Progenitor cell of endocrine pancreas (in vitro differentiated cells): ENCODE results near the gene SEMG2. TPM values are rescaled to one million over a fixed set of nuclear protein-coding genes. Genes with fewer than 3 reads are reported as not detected.

Experiments used
- DNase-seq: peaks from one replicate; pipeline ENCODE4 v3.0.0; 2021; ENCODE audit warnings: low spot score; ENCODE audit not compliant: unreplicated experiment
- H3K27ac Mint-ChIP-seq: 2 replicates; pipeline ENCODE4 v1.8.0; 2021; ENCODE audit warnings: mild to moderate bottlenecking, moderate library complexity, mixed read lengths
- H3K27me3 Mint-ChIP-seq: 2 replicates; pipeline ENCODE4 v1.8.0; 2021; ENCODE audit warnings: mixed read lengths
- H3K36me3 Mint-ChIP-seq: 2 replicates; pipeline ENCODE4 v1.8.0; 2022; ENCODE audit warnings: mixed read lengths; ENCODE audit not compliant: insufficient read depth
- H3K4me1 Mint-ChIP-seq: 2 replicates; pipeline ENCODE4 v1.8.0; 2021; ENCODE audit warnings: low read depth, mixed read lengths
- H3K4me3 Mint-ChIP-seq: 2 replicates; pipeline ENCODE4 v1.8.0; 2021; ENCODE audit warnings: low read depth, mild to moderate bottlenecking, moderate library complexity, mixed read lengths
- H3K9me3 Mint-ChIP-seq: 2 replicates; pipeline ENCODE4 v1.8.0; 2021; ENCODE audit warnings: low read depth, mixed read lengths
- long read RNA-seq: library from polyadenylated mRNA; unstranded; transcript quantifications from one replicate; pipeline ENCODE4 v2.0.0, GENCODE V29; 2020
- total RNA-seq: library from RNA; stranded (reverse); gene quantifications from 2 replicates; pipeline ENCODE4 v1.2.1, GENCODE V29; 2021
- TF ChIP-seq, protein P1 (sequence below): fragments of 200-600 bp; sonication (generic); IDR thresholded peaks from one replicate; pipeline ENCODE4 v1.5.0; 2021; ENCODE audit warnings: antibody characterized with exemption, mild to moderate bottlenecking; ENCODE audit not compliant: unreplicated experiment

The SEMG2 gene, protein sequence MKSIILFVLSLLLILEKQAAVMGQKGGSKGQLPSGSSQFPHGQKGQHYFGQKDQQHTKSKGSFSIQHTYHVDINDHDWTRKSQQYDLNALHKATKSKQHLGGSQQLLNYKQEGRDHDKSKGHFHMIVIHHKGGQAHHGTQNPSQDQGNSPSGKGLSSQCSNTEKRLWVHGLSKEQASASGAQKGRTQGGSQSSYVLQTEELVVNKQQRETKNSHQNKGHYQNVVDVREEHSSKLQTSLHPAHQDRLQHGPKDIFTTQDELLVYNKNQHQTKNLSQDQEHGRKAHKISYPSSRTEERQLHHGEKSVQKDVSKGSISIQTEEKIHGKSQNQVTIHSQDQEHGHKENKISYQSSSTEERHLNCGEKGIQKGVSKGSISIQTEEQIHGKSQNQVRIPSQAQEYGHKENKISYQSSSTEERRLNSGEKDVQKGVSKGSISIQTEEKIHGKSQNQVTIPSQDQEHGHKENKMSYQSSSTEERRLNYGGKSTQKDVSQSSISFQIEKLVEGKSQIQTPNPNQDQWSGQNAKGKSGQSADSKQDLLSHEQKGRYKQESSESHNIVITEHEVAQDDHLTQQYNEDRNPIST
- not detected in 2 replicates for total RNA-seq
- long read RNA-seq = 0 reads

DNA sequence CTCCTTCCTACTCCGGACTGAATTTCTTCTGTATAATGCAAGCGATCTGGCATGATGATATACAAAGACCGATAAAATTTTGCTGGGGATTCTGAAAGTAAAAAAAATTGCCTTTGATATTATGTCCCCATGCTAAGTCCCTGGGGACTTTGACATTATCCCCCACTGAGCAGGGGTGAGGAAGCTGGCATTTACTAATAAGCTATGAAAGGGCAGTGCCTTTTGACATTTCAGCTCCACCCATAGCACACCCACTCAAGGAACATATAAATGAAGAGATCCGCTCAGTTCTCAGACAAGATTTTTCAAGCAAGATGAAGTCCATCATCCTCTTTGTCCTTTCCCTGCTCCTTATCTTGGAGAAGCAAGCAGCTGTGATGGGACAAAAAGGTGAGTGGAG, at the start of gene SEMG2:
TSS of gene SEMG2 (plus strand) at position 298 of the 400 bp plus-strand sequence. CDS start at position 315, 17 bp downstream.
- TF ChIP-seq, protein P1, sequence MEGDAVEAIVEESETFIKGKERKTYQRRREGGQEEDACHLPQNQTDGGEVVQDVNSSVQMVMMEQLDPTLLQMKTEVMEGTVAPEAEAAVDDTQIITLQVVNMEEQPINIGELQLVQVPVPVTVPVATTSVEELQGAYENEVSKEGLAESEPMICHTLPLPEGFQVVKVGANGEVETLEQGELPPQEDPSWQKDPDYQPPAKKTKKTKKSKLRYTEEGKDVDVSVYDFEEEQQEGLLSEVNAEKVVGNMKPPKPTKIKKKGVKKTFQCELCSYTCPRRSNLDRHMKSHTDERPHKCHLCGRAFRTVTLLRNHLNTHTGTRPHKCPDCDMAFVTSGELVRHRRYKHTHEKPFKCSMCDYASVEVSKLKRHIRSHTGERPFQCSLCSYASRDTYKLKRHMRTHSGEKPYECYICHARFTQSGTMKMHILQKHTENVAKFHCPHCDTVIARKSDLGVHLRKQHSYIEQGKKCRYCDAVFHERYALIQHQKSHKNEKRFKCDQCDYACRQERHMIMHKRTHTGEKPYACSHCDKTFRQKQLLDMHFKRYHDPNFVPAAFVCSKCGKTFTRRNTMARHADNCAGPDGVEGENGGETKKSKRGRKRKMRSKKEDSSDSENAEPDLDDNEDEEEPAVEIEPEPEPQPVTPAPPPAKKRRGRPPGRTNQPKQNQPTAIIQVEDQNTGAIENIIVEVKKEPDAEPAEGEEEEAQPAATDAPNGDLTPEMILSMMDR = no peak
- no peaks in the 10 kb centered on the region for H3K9me3 Mint-ChIP-seq
- peaks cover 42% of the 10 kb centered on the region for H3K27me3 Mint-ChIP-seq
- no peak within 1 kb of the TSS for H3K27ac Mint-ChIP-seq
- no peak for DNase-seq
- no peaks in the 10 kb centered on the region for H3K36me3 Mint-ChIP-seq
- H3K4me1 Mint-ChIP-seq = no peaks in the 10 kb centered on the region
- no peak within 1 kb of the TSS for H3K4me3 Mint-ChIP-seq

DNA sequence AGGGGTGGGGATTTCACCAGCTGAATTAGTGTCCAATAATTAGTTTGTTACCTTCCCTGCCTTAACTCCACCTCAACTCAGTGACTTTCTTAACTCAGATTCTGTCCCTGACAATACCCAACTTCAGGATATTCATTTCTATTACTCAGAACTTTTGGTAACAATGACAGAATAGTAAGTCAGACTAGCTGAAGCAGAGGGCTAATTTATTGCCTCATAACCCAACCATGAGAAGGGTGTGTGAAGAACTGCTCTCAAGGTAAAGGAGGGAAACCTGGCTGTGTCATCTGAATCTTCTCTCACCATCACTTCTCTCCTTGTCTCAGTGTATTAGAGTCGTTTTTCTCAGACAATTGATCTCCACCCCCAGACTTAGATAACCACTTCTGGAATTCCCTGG, 47.7 kb upstream of the SEMG2 start:
- peaks cover 7% of the 10 kb centered on the region for H3K27me3 Mint-ChIP-seq
- DNase-seq = no peak
- TF ChIP-seq, protein P1 = no peak
- no peaks in the 10 kb centered on the region for H3K4me1 Mint-ChIP-seq
- no peak overlapping the region for H3K4me3 Mint-ChIP-seq
- no peaks in the 10 kb centered on the region for H3K36me3 Mint-ChIP-seq
- no peak overlapping the region for H3K27ac Mint-ChIP-seq
- peaks cover 11% of the 10 kb centered on the region for H3K9me3 Mint-ChIP-seq

DNA sequence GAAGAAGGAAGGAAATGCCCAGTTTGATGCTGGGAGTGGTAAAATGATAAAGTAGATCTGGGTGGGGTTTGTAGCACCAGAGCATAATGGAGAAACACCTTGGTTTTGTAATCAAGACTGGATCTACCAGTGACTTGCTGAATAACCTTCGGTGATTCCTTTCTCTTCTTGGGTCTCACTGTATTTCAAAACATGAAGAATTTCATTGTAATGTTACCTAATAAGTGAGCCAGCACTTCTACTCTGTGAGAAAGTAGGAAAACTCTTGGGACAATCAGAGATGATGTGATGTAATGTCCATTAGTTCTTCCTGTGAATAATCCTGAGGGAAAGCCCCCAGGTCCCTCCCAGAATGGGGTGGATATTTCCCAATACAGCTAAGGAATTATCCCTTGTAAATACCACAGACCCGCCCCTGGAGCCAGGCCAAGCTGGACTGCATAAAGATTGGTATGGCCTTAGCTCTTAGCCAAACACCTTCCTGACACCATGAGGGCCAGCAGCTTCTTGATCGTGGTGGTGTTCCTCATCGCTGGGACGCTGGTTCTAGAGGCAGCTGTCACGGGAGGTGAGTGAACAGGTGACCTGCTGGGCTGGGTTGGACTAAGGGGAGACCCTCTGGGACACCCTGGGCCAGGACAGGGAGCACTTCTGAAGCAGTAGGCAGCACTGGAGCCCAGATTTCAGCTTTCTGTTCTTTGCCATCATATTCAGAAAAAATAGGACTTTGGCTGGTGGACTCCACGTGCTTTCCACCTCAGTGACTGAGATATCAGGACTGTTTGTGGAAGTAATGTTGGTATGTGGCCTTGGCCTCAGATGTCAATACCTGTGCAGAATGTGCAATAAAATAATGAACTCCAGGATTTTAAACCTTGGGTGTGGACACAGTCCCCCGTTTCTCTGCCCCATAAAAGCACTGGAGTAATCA, 46.5 kb upstream of the SEMG2 start, which contains the start of gene PI3:
TSS of gene PI3 (plus strand) at position 469 of the 931 bp plus-strand sequence. CDS start at position 490, 21 bp downstream.
- H3K27me3 Mint-ChIP-seq = peaks cover 7% of the 10 kb centered on the region
- TF ChIP-seq, protein P1 = no peak
- H3K4me1 Mint-ChIP-seq = no peaks in the 10 kb centered on the region
- H3K4me3 Mint-ChIP-seq = no peak within 1 kb of the TSS
- no peaks in the 10 kb centered on the region for H3K36me3 Mint-ChIP-seq
- peaks cover 10% of the 10 kb centered on the region for H3K9me3 Mint-ChIP-seq
- no peak for DNase-seq
- no peak within 1 kb of the TSS for H3K27ac Mint-ChIP-seq

DNA sequence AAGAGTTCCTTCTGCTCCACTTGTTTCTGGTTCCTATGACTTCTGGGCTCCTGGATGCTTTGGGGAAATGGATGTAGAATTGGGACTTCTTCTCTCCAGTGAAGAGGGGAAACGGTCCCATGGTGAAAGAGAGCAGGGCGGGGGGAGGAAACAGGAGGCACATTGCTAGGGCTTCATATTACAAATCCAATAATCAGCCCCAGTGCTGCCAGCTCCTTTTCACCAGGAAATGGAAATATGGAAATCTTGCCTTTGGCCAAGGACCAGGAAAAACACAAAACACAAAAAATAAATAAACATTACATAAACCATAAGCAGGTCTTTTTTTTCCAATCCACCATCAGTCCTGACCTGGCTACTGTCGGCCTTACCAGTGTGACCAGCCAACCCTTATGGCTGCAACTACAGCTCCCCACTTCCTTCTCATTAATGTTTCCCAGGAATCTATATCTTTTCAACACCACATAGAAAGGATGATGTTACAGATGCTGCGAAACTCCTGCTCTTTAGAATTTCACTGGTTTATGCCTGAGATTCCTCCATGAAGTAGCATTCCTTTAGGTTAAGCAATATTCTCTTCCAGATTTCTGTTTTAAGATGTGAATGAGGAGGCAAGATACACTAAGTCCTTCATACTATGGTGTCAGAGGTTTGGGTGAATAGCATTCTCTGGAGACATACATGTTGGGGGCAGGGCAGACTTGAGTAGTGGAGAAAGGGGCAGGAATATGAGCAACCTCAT, 44.5 kb upstream of the SEMG2 start:
- no peak overlapping the region for H3K4me3 Mint-ChIP-seq
- no peaks in the 10 kb centered on the region for H3K9me3 Mint-ChIP-seq
- no peaks in the 10 kb centered on the region for H3K4me1 Mint-ChIP-seq
- peaks cover 7% of the 10 kb centered on the region for H3K27me3 Mint-ChIP-seq
- TF ChIP-seq, protein P1 = no peak
- no peak for DNase-seq
- H3K36me3 Mint-ChIP-seq = no peaks in the 10 kb centered on the region
- H3K27ac Mint-ChIP-seq = no peak overlapping the region
